NB4 (cell line): ENCODE results near the gene RUNX3.

Source experiments
- CTCF ChIP-seq: IDR thresholded peaks from one replicate; pipeline ENCODE4 v1.5.1; 2012; ENCODE audit warnings: low read depth, low read length
- POLR2A ChIP-seq: IDR thresholded peaks from 2 replicates; pipeline ENCODE4 v1.6.1; 2011; ENCODE audit warnings: mild to moderate bottlenecking; ENCODE audit not compliant: insufficient read length; ENCODE audit errors: extremely low read depth

GRCh38 chr1:24940231-24940630, 10.2 kb upstream of the RUNX3 start:
- TF ChIP-seq CTCF (no peak), POLR2A (no peak)
